B cell (primary cell): Measurements from ENCODE around the gene RFC3. TPM values are rescaled to one million over a fixed set of nuclear protein-coding genes. Genes with fewer than 3 reads are reported as not detected.

ENCODE experiments used
- ATAC-seq: fragments of 200-7000 bp; cut with Tn5 transposase; one replicate; pipeline ENCODE4 v1.10.0; 2021; ENCODE audit warnings: low read depth, mild to moderate bottlenecking, moderate number of reproducible peaks, moderate library complexity
- CTCF ChIA-PET: fragments of 350-600 bp; sonication (Branson Sonifier 250); formaldehyde crosslinking; loops from one replicate; lab custom pipeline; 2021; ENCODE audit warnings: antibody characterized with exemption, inconsistent platforms; lab: Charles Lee
- POLR2A ChIA-PET: fragments of 350-600 bp; sonication (Branson Sonifier 250); formaldehyde crosslinking; loops from one replicate; lab custom pipeline; 2021; ENCODE audit warnings: antibody characterized with exemption; lab: Charles Lee
- DNase-seq: peaks from one replicate; pipeline ENCODE4 v3.0.0; 2013
- H2AFZ ChIP-seq: 2 replicates; pipeline ENCODE4 v1.6.1; 2012; ENCODE audit warnings: mild to moderate bottlenecking, low read depth, low read length; ENCODE audit not compliant: insufficient read depth, poor library complexity, severe bottlenecking
- H3K27ac ChIP-seq, 2 donors: 1 replicate in 1 of 2; 2 replicates in 1 of 2; pipeline ENCODE4 v1.5.1; 2012 to 2013; ENCODE audit warnings: low read length in 2 of 2, mild to moderate bottlenecking in 2 of 2, moderate library complexity in 1 of 2
- H3K27me3 ChIP-seq, 4 experiments: fragments of 200-600 bp in 1 of 4; sonication (generic) in 1 of 4; replicated peaks in 1 of 4; 1 replicate in 2 of 4; 2 replicates in 2 of 4; pipeline versions ENCODE4 v1.6.1 to v1.7.0; 2013 to 2016; ENCODE audit warnings: low read length in 3 of 4, mild to moderate bottlenecking in 2 of 4, mixed read lengths in 1 of 4, moderate library complexity in 1 of 4; ENCODE audit not compliant: insufficient read depth in 4 of 4, control insufficient read depth in 3 of 4; ENCODE audit errors: control extremely low read depth in 1 of 4
- H3K36me3 ChIP-seq, 2 experiments: replicated peaks in 1 of 2; 1 replicate in 1 of 2; 2 replicates in 1 of 2; pipeline versions ENCODE4 v1.6.1 to v1.7.1; 2013; ENCODE audit warnings: low read length in 1 of 2; ENCODE audit not compliant: insufficient read depth in 2 of 2, control insufficient read depth in 1 of 2; ENCODE audit errors: control extremely low read depth in 1 of 2, extremely low read depth in 1 of 2
- H3K4me1 ChIP-seq, 2 donors: fragments of 200-600 bp in 1 of 2; sonication (generic) in 1 of 2; 1 replicate in 1 of 2; 2 replicates in 1 of 2; pipeline versions ENCODE4 v1.5.1 to v1.6.1; 2013 to 2017; ENCODE audit warnings: low read length in 2 of 2; ENCODE audit not compliant: control insufficient read depth in 2 of 2, insufficient read depth in 2 of 2
- H3K4me2 ChIP-seq: replicated peaks from 2 replicates; pipeline ENCODE3; 2012; ENCODE audit warnings: mild to moderate bottlenecking, low read depth, low read length; ENCODE audit not compliant: poor library complexity, severe bottlenecking
- H3K4me3 ChIP-seq, 5 experiments: fragments of 200-600 bp in 1 of 5; sonication (generic) in 1 of 5; 1 replicate in 3 of 5; 2 replicates in 2 of 5; pipeline versions ENCODE4 v1.5.1 to v1.7.0; 2011 to 2016; ENCODE audit warnings: low read length in 4 of 5, mild to moderate bottlenecking in 4 of 5, low read depth in 2 of 5, control low read depth in 1 of 5, moderate library complexity in 1 of 5; ENCODE audit not compliant: insufficient read depth in 1 of 5; ENCODE audit errors: control extremely low read depth in 1 of 5, extremely low read depth in 1 of 5
- H3K79me2 ChIP-seq: fragments of 200-600 bp; sonication (generic); one replicate; pipeline ENCODE4 v1.6.0; 2016; ENCODE audit warnings: low read length; ENCODE audit not compliant: control insufficient read depth, insufficient read depth
- H3K9ac ChIP-seq: fragments of 200-600 bp; sonication (generic); 2 replicates; pipeline ENCODE4 v1.6.1; 2017; ENCODE audit warnings: mild to moderate bottlenecking, low read length, moderate library complexity
- H3K9me3 ChIP-seq, 3 donors: one replicate each; pipeline versions ENCODE4 v1.6.1 to v1.7.1; 2013; ENCODE audit warnings: low read length in 2 of 3; ENCODE audit not compliant: control insufficient read depth in 2 of 3, insufficient read depth in 1 of 3; ENCODE audit errors: control extremely low read depth in 1 of 3
- H4K20me1 ChIP-seq: 2 replicates; pipeline ENCODE4 v1.6.0; 2012; ENCODE audit warnings: mild to moderate bottlenecking, low read length; ENCODE audit not compliant: insufficient read depth, control insufficient read depth, poor library complexity, severe bottlenecking
- H3K27ac Mint-ChIP-seq: one replicate; pipeline ENCODE4 v1.8.0; 2021; ENCODE audit warnings: mixed read lengths
- H3K27me3 Mint-ChIP-seq: one replicate; pipeline ENCODE4 v1.8.0; 2021; ENCODE audit warnings: mixed read lengths
- H3K4me1 Mint-ChIP-seq: one replicate; pipeline ENCODE4 v1.8.0; 2021; ENCODE audit warnings: mixed read lengths
- H3K4me3 Mint-ChIP-seq: one replicate; pipeline ENCODE4 v1.8.0; 2021; ENCODE audit warnings: mixed read lengths
- H3K9me3 Mint-ChIP-seq: one replicate; pipeline ENCODE4 v1.8.0; 2022; ENCODE audit warnings: mixed read lengths; ENCODE audit not compliant: insufficient read depth
- CTCF ChIP-seq: fragments of 200-600 bp; IDR thresholded peaks from one replicate; pipeline ENCODE4 v1.8.0; 2022; ENCODE audit warnings: antibody characterized with exemption, mild to moderate bottlenecking
- EZH2 ChIP-seq: IDR thresholded peaks from 2 replicates; pipeline ENCODE4 v1.6.1; 2012; ENCODE audit warnings: borderline replicate concordance, low read depth, mild to moderate bottlenecking, moderate library complexity, low read length; ENCODE audit not compliant: insufficient read depth, poor library complexity, severe bottlenecking
- WGBS: methylation state at CpG from one replicate; pipeline ENCODE4 v1.1.5; 2013; ENCODE audit warnings: missing lambda C conversion rate; ENCODE audit not compliant: insufficient coverage; 5-methylcytosine and 5-hydroxymethylcytosine counted together
- intact Hi-C: fragments of 100-400 bp; cut with micrococcal nuclease; formaldehyde crosslinking; loops from one replicate; pipeline ENCODE4 v1.10.0; 2022
- polyA plus RNA-seq: library from polyadenylated mRNA; depleted of rRNA; stranded (reverse); fragments of >200 nt; gene quantifications from 2 replicates; pipeline ENCODE4 v1.2.3, GENCODE V29; 2012
- total RNA-seq, 2 donors: library from RNA; stranded (reverse); fragments of 120-200 nt in 1 of 2; gene quantifications; 1 replicate in 1 of 2; 2 replicates in 1 of 2; pipeline versions ENCODE4 v1.2.3 to v1.2.4, GENCODE V29; 2013 to 2022

RFC3 gene
- total and polyA plus RNA-seq, 2 donors (not counting 1 experiment from before 2014, with no cell fraction given): 3.2 to 9.4 TPM

- Histone ChIP-seq H3K9ac (no peak overlapping the region), H3K27ac (no peak overlapping the region), H3K4me3 (no peak overlapping the region), H3K36me3 (no peaks in the 10 kb centered on the region), H3K79me2 (no peaks in the 10 kb centered on the region), H3K4me2 (no peak overlapping the region), H3K9me3 (no peaks in the 10 kb centered on the region), H3K27me3 (no peaks in the 10 kb centered on the region), H2AFZ (no peak overlapping the region), H4K20me1 (no peaks in the 10 kb centered on the region), H3K4me1 (no peaks in the 10 kb centered on the region)
- POLR2A ChIA-PET: no interaction called here
- no peaks in the 10 kb centered on the region for H3K27me3 Mint-ChIP-seq
- H3K9me3 Mint-ChIP-seq: no peaks in the 10 kb centered on the region
- TF ChIP-seq EZH2: no peak
- no peak for TF ChIP-seq CTCF
- no peaks in the 10 kb centered on the region for H3K4me1 Mint-ChIP-seq
- intact Hi-C loops: no loop called here
- DNase-seq (no peak), ATAC-seq (no peak)
- CTCF ChIA-PET: no interaction called here
- WGBS: 67% methylated on average over 2 of the region's 5 CpGs
- no peak overlapping the region for H3K27ac Mint-ChIP-seq
- H3K4me3 Mint-ChIP-seq: no peak overlapping the region
Observed at GRCh38 chr13:33873251-33873908, 55.4 kb downstream of the RFC3 start.

GRCh38 chr13:33874871-33875270 lies 56.9 kb downstream of the RFC3 start:
- H3K27me3 Mint-ChIP-seq: no peaks in the 10 kb centered on the region
- intact Hi-C loops: no loop called here

More at GRCh38 chr13:33874871-33875270, 56.9 kb downstream of the RFC3 start:
- no peaks in the 10 kb centered on the region for H3K4me1 ChIP-seq
- H3K9ac ChIP-seq: no peak overlapping the region
- WGBS: 100% methylated on average over 2 of the region's 5 CpGs
- no peak for TF ChIP-seq EZH2
- TF ChIP-seq CTCF: no peak
- no peaks in the 10 kb centered on the region for H3K9me3 ChIP-seq
- Mint-ChIP-seq H3K27ac (no peak overlapping the region), H3K4me3 (no peak overlapping the region), H3K4me1 (no peaks in the 10 kb centered on the region), H3K9me3 (no peaks in the 10 kb centered on the region)
- ChIA-PET CTCF (no interaction called here), POLR2A (no interaction called here)
- H3K4me3 ChIP-seq: no peak overlapping the region
- H4K20me1 ChIP-seq: no peaks in the 10 kb centered on the region
- H3K27ac ChIP-seq: no peak overlapping the region
- DNase-seq (no peak), ATAC-seq (no peak)
- no peaks in the 10 kb centered on the region for H3K27me3 ChIP-seq
- no peaks in the 10 kb centered on the region for H3K36me3 ChIP-seq
- H3K4me2 ChIP-seq: no peak overlapping the region
- H3K79me2 ChIP-seq: no peaks in the 10 kb centered on the region
- no peak overlapping the region for H2AFZ ChIP-seq
